Right cardiac atrium (tissue), 5 donors: ENCODE data around the gene GNGT2. TPM values are rescaled to one million over a fixed set of nuclear protein-coding genes. Genes with fewer than 3 reads are reported as not detected.

Experiments used
- ATAC-seq, 2 donors: fragments of 200-7000 bp; cut with Tn5 transposase; one replicate each; pipeline versions ENCODE4 v1.8.0 to v1.9.1; 2020; ENCODE audit warnings: moderate library complexity in 2 of 2, mild to moderate bottlenecking in 1 of 2
- DNase-seq, 3 donors: peaks; one replicate each; pipeline ENCODE4 v3.0.0-alpha.2; 2020
- H3K27ac ChIP-seq: one replicate; pipeline ENCODE4 v1.5.1; 2013; ENCODE audit warnings: mild to moderate bottlenecking, low read length, control low read depth, moderate library complexity
- H3K27me3 ChIP-seq: one replicate; pipeline ENCODE4 v1.6.1; 2013; ENCODE audit not compliant: control insufficient read depth, insufficient read depth
- H3K4me1 ChIP-seq: one replicate; pipeline ENCODE4 v1.6.1; 2013; ENCODE audit warnings: low read length; ENCODE audit not compliant: control insufficient read depth, insufficient read depth
- H3K4me3 ChIP-seq: one replicate; pipeline ENCODE4 v1.5.1; 2013; ENCODE audit warnings: low read length, control low read depth
- H3K9me3 ChIP-seq: one replicate; pipeline ENCODE4 v1.6.1; 2013; ENCODE audit warnings: low read length; ENCODE audit not compliant: control insufficient read depth
- WGBS: extraction: QIAGEN DNeasy Blood & Tissue Kit; methylation state at CpG from one replicate; pipeline ENCODE4 v1.1.7; 2013; 5-methylcytosine and 5-hydroxymethylcytosine counted together
- intact Hi-C, 4 donors: fragments of 100-400 bp; cut with DNase I; formaldehyde crosslinking; loops; one replicate each; pipeline versions ENCODE4 v1.11.0 to v1.14.0; 2022 to 2023
- polyA plus RNA-seq: library from polyadenylated mRNA; stranded (reverse); fragments of 200-250 nt; gene quantifications from one replicate; pipeline ENCODE4 v1.2.3, GENCODE V29; 2013
- total RNA-seq, 4 donors: library from RNA; stranded (reverse); fragmentation: NEBNext Ultra II Directional; extraction: Animal tissue kit (Norgen Biotek cat#: 25700); gene quantifications; one replicate each; pipeline ENCODE4 v1.2.1, GENCODE V29; 2021
- donor health status: healthy with polysubstance abuse.
- donor health status: DM: no; HTN: yes; CAD: no.
- donor health status: DM: no; HTN: no; CAD: no.
- donor health status: DM: no; HTN: yes; CAD: no; lungs with severe emphysema.
- donor health status: DM: yes; HTN: yes; CAD: no.

The GNGT2 gene
- total and polyA plus RNA-seq, 5 donors = 1.6 to 2.7 (median 1.9) TPM

DNA sequence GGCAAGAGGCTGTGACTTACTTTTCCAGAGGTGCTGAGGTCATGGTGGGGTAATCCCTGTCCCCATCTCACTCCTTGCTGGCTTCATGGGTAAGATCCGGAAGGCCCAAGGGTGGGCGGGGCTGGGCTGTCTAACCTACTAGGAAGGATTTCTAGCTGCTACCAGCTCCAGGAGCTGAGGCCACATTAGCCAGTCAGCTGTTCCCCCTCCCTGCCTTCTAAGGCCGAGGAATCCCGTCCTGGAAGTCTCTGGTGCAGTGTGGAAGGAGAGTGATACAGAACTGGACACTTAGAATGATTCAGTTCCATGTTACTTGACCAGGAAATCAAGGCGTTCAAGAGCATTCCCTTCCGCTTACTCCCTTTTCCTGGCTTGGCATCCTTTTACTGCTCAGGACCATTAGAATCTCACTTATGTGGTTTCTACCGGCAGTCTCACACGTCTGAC is 8.9 kb downstream of the GNGT2 start:
- no peaks in the 10 kb centered on the region for H3K27me3 ChIP-seq
- intact Hi-C loops = no loop called here
- no peaks in the 10 kb centered on the region for H3K9me3 ChIP-seq
- peak overlapping the region; percentile 33 for H3K27ac ChIP-seq
- DNase-seq (no peak), ATAC-seq (peak in 1 of 2 donors; percentile 61)
- WGBS = 54% methylated on average over 8 of the region's 8 CpGs
- H3K4me3 ChIP-seq = no peak overlapping the region
- H3K4me1 ChIP-seq = no peaks in the 10 kb centered on the region

- no peak for DNase-seq
- H3K4me3 ChIP-seq = no peak overlapping the region
- no peaks in the 10 kb centered on the region for H3K9me3 ChIP-seq
- no peaks in the 10 kb centered on the region for H3K27me3 ChIP-seq
- intact Hi-C loops = no loop called here
- ATAC-seq = no peak
- H3K4me1 ChIP-seq = no peaks in the 10 kb centered on the region
- no peak overlapping the region for H3K27ac ChIP-seq
- WGBS = 88% methylated on average over 13 of the region's 13 CpGs
Measured at GRCh38 chr17:49200423-49201083, 9.8 kb downstream of the GNGT2 start.

- DNase-seq = no peak
- WGBS = 84% methylated on average over 2 of the region's 2 CpGs
- no peaks in the 10 kb centered on the region for H3K4me1 ChIP-seq
- H3K27ac ChIP-seq = no peak overlapping the region
- no peaks in the 10 kb centered on the region for H3K9me3 ChIP-seq
- intact Hi-C loops = no loop called here
- no peaks in the 10 kb centered on the region for H3K27me3 ChIP-seq
- ATAC-seq = no peak
- no peak overlapping the region for H3K4me3 ChIP-seq
Measured at GRCh38 chr17:49198211-49198610, 12.2 kb downstream of the GNGT2 start.

DNA sequence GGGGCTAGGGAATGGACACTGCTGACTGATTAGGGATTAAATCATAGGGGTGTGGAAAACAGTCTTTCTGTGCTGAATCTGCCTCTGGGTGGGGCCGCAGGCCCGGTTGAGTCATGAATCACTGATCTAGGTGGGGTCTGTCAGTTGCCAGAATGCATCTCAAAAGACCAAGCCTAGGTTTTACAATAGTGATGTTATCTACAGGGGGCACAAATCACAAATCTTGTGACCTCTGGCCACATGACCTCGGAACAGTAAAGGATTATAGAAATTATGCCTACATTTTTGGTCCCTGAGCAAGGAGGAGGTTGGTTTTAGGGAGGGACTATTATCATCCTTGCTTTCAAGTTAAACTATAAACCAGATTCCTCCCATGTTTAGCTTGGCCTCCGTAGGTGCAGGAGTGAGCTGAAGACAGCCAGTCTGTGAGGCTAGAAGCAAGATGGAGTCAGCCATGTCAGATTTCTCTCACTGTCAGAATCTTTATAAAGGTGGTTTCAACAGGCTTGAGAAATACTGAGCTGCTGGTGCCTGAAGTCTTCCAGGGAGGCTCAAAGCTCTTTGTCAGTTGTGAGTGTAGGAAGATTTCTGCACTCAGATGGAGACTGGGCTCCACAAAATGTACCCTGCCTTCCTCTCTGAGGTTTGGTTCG is 12.9 kb downstream of the GNGT2 start:
- intact Hi-C loops = no loop called here
- H3K4me3 ChIP-seq = no peak overlapping the region
- H3K27me3 ChIP-seq = no peaks in the 10 kb centered on the region
- H3K27ac ChIP-seq = no peak overlapping the region
- H3K9me3 ChIP-seq = no peaks in the 10 kb centered on the region
- no peak for DNase-seq
- H3K4me1 ChIP-seq = no peaks in the 10 kb centered on the region
- 54% methylated on average over 5 of the region's 5 CpGs for WGBS
- ATAC-seq = no peak

GRCh38 chr17:49196520-49196919 is 13.9 kb downstream of the GNGT2 start:
- Histone ChIP-seq H3K9me3 (no peaks in the 10 kb centered on the region), H3K27ac (no peak overlapping the region), H3K4me1 (no peaks in the 10 kb centered on the region), H3K27me3 (no peaks in the 10 kb centered on the region), H3K4me3 (no peak overlapping the region)
- ATAC-seq (no peak), DNase-seq (no peak)
- WGBS = 84% methylated on average over 3 of the region's 3 CpGs
- intact Hi-C loops = no loop called here

DNA sequence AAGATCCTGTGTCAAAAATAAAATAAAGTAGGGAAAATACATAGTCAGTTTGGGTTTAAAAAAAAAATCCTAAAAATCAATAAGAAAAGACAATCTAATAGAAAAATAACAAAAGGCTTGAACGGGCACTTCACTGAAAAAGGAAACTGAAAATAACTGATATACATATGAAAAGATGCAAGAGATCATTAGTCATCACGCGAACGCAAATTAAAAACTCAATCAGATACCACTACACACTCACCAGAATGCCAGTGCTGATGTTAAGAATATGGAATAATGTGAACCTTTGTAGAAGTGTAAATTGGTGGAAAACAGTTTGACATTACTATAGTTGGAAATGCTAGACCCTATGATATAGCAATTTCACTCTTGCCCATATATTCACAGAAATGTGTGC is 14.6 kb downstream of the GNGT2 start:
- intact Hi-C loops = no loop called here
- DNase-seq = no peak
- H3K27ac ChIP-seq = no peak overlapping the region

DNA sequence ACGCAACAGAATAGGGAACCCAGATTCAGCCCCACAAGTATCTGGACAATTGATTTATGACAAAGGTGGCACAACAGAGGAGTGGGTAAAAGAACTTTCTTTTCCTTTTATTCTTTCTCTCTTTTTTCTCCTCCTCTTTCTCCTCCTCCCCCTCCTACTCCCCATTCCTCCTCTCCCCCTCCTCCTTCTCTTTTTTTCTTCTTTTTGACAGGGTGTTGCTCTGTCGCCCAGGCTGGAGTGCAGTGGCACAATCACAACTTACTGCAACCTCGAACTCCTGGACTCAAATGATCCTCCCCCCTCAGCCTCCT is 16.1 kb downstream of the GNGT2 start:
- ATAC-seq = no peak
- Histone ChIP-seq H3K27me3 (no peaks in the 10 kb centered on the region), H3K4me3 (no peak overlapping the region), H3K27ac (no peak overlapping the region), H3K4me1 (no peaks in the 10 kb centered on the region), H3K9me3 (no peaks in the 10 kb centered on the region)
- 54% methylated on average over 3 of the region's 3 CpGs for WGBS
- DNase-seq = no peak
- intact Hi-C loops = loop anchor here in 1 of 4 donors (5.0 kb wide), 1 partner anchor 33 kb away; no protein-coding TSS in a partner anchor

More for the DNA sequence above, 14.6 kb downstream of the GNGT2 start:
- ATAC-seq = no peak
- H3K4me3 ChIP-seq = no peak overlapping the region
- 88% methylated on average over 4 of the region's 4 CpGs for WGBS
- H3K27me3 ChIP-seq = no peaks in the 10 kb centered on the region
- no peaks in the 10 kb centered on the region for H3K4me1 ChIP-seq
- H3K9me3 ChIP-seq = no peaks in the 10 kb centered on the region

- peak in 2 of 3 donors; percentile 57 to 74 for DNase-seq
Measured at GRCh38 chr17:49193513-49194296, 16.7 kb downstream of the GNGT2 start.

GRCh38 chr17:49191917-49192741 is 18.2 kb downstream of the GNGT2 start:
- H3K9me3 ChIP-seq = no peaks in the 10 kb centered on the region
- intact Hi-C loops = loop anchor here in 1 of 4 donors (5.0 kb wide), 1 partner anchor 35 kb away; no protein-coding TSS in a partner anchor
- ATAC-seq = peak; percentile 90 to 94
- no peaks in the 10 kb centered on the region for H3K27me3 ChIP-seq
- H3K27ac ChIP-seq = peak overlapping the region; percentile 95
- WGBS = under 1% methylated on average over 53 of the region's 53 CpGs
- H3K4me1 ChIP-seq = no peaks in the 10 kb centered on the region
- DNase-seq = peak; percentile 88 to 96 (median 95)
- peak overlapping the region; percentile 63 for H3K4me3 ChIP-seq

More at GRCh38 chr17:49193513-49194296, 16.7 kb downstream of the GNGT2 start:
- peak; percentile 13 to 31 for ATAC-seq
- Histone ChIP-seq H3K4me1 (no peaks in the 10 kb centered on the region), H3K27ac (peak overlapping the region; percentile 22), H3K9me3 (no peaks in the 10 kb centered on the region), H3K27me3 (no peaks in the 10 kb centered on the region), H3K4me3 (peak overlapping the region; percentile 63)
- intact Hi-C loops = loop anchor here in 1 of 4 donors (5.0 kb wide), 1 partner anchor 34 kb away; no protein-coding TSS in a partner anchor
- 7% methylated on average over 21 of the region's 21 CpGs for WGBS

- 9% methylated on average over 8 of the region's 8 CpGs for WGBS
- Histone ChIP-seq H3K9me3 (no peaks in the 10 kb centered on the region), H3K27me3 (no peaks in the 10 kb centered on the region), H3K4me3 (peak overlapping the region; percentile 63), H3K4me1 (no peaks in the 10 kb centered on the region), H3K27ac (peak overlapping the region; percentile 95)
- no peak for DNase-seq
- intact Hi-C loops = loop anchor here in 1 of 4 donors (5.0 kb wide), 1 partner anchor 36 kb away; no protein-coding TSS in a partner anchor
- ATAC-seq = no peak
Measured at GRCh38 chr17:49191409-49191916, 18.9 kb downstream of the GNGT2 start.
